Measurements from ENCODE around the gene LIPM.

DNA sequence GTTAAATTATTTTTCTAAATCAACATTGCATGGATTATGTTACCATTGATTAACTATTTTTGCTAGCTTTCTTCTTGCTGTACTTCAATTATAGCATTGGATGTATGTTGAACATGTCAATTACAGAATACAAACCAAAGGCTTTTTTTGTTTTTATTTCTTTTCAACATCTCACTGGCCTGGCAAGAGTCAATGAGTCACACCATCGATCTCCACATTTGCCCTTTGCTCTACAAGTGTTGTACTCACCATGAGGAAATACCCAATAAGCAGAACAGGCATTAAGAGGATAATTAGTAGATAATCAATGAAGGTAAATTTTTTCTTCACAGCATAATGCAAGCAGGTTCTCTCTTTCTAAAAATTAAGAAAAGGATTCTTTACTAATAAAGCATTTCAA, 25.8 kb downstream of the LIPM start:
- TF ChIP-seq EZH2phosphoT487 (IDR thresholded peaks at IDR 0.05; ENCODE audit: insufficient read depth, low read depth) (no peak), EZH2 (IDR thresholded peaks at IDR 0.05; ENCODE audit: insufficient read depth, poor library complexity, severe bottlenecking) (no peak)

All from GM23248 (cell line).